A549 (cell line): ENCODE data around the gene CDC14A. TPM values are rescaled to one million over a fixed set of nuclear protein-coding genes. Genes with fewer than 3 reads are reported as not detected.

Experiments used
- ATAC-seq, 2 experiments: fragments of 200-7000 bp in 1 of 2; fragments of >200 bp in 1 of 2; cut with Nextera tagmentation in 1 of 2; cut with Tn5 transposase in 1 of 2; 3 replicates each; pipeline versions ENCODE4 v1.8.0 to v1.9.1; 2018 to 2020; ENCODE audit warnings: mild to moderate bottlenecking in 1 of 2, moderate library complexity in 1 of 2
- CTCF ChIA-PET: fragments of 300-600 bp; sonication (Branson Sonifier 250); formaldehyde crosslinking; extraction: SDS; loops from one replicate; lab custom pipeline; 2021; ENCODE audit warnings: antibody characterized with exemption, inconsistent platforms; lab: Yijun Ruan, JAX
- POLR2A ChIA-PET: fragments of 350-600 bp; formaldehyde crosslinking; extraction: SDS; loops from one replicate; lab custom pipeline; 2021; ENCODE audit warnings: antibody characterized with exemption, inconsistent platforms; lab: Yijun Ruan, JAX
- DNase-seq, 2 experiments: peaks; one replicate each; pipeline versions ENCODE4 v3.0.0 to v3.0.0-alpha.2; 2011 to 2016; ENCODE audit warnings: low read depth in 1 of 2, low spot score in 1 of 2
- FAIRE-seq: peaks from 2 replicates; lab custom pipeline; 2011; peaks lifted over from hg19 to GRCh38; lab: Jason Lieb, UNC
- H3K27ac ChIP-seq, 2 experiments: fragments of >200 bp; sonication (Bioruptor Twin); formaldehyde crosslinking; 3 replicates each; pipeline ENCODE4 v1.5.1; 2016 to 2017
- H3K4me1 ChIP-seq: fragments of >200 bp; sonication (Bioruptor Twin); formaldehyde crosslinking; 3 replicates; pipeline ENCODE4 v1.6.1; 2016
- H3K4me2 ChIP-seq: fragments of >200 bp; sonication (Bioruptor Twin); formaldehyde crosslinking; 3 replicates; pipeline ENCODE4 v1.6.1; 2016
- H3K4me3 ChIP-seq: fragments of >200 bp; sonication (Bioruptor Twin); formaldehyde crosslinking; 3 replicates; pipeline ENCODE4 v1.5.1; 2016
- H3K9me3 ChIP-seq: fragments of >200 bp; sonication (Bioruptor Twin); formaldehyde crosslinking; 3 replicates; pipeline ENCODE4 v1.6.1; 2016
- BCL3 ChIP-seq: fragments of >200 bp; sonication (Bioruptor Twin); formaldehyde crosslinking; IDR thresholded peaks from 3 replicates; pipeline ENCODE4 v1.6.1; 2016
- CBX2 ChIP-seq: fragments of 200-600 bp; sonication (generic); IDR thresholded peaks from 2 replicates; pipeline ENCODE4 v1.6.1; 2016; ENCODE audit warnings: low read depth, mild to moderate bottlenecking, borderline replicate concordance
- CEBPB ChIP-seq, 2 experiments: fragments of >200 bp in 1 of 2; sonication (Bioruptor Twin) in 1 of 2; formaldehyde crosslinking in 1 of 2; IDR thresholded peaks; 2 replicates each; pipeline ENCODE4 v1.6.1; 2012 to 2016
- EHF ChIP-seq: fragments of 250-450 bp; sonication (Bioruptor Pico); IDR thresholded peaks from 2 replicates; pipeline ENCODE4 v1.5.0; 2020; ENCODE audit warnings: mild to moderate bottlenecking
- ESRRA ChIP-seq: fragments of 150-350 bp; IDR thresholded peaks from 2 replicates; pipeline ENCODE4 v1.6.1; 2014; ENCODE audit warnings: mild to moderate bottlenecking, low read length, borderline replicate concordance
- FOSB ChIP-seq: fragments of 250-450 bp; sonication (Bioruptor Pico); IDR thresholded peaks from 2 replicates; pipeline ENCODE4 v1.5.0; 2020; ENCODE audit warnings: mild to moderate bottlenecking, moderate library complexity
- FOXS1 ChIP-seq: fragments of 250-450 bp; sonication (Bioruptor Pico); IDR thresholded peaks from 2 replicates; pipeline ENCODE4 v1.5.0; 2020; ENCODE audit warnings: mild to moderate bottlenecking, moderate library complexity
- HMGXB4 ChIP-seq: fragments of 250-450 bp; sonication (Bioruptor Pico); IDR thresholded peaks from 2 replicates; pipeline ENCODE4 v1.5.0; 2021; ENCODE audit warnings: mild to moderate bottlenecking, moderate library complexity, borderline replicate concordance
- HOXB13 ChIP-seq: fragments of 250-450 bp; sonication (Bioruptor Pico); IDR thresholded peaks from 2 replicates; pipeline ENCODE4 v1.5.0; 2020; ENCODE audit warnings: low read depth, mild to moderate bottlenecking, moderate library complexity
- JUN ChIP-seq, 2 experiments: fragments of >200 bp; sonication (Bioruptor Twin); formaldehyde crosslinking; IDR thresholded peaks; 2 replicates in 1 of 2; 3 replicates in 1 of 2; pipeline ENCODE4 v1.6.1; 2016 to 2017
- KDM5A ChIP-seq: fragments of 200-600 bp; sonication (generic); IDR thresholded peaks from 2 replicates; pipeline ENCODE4 v1.6.1; 2016; ENCODE audit warnings: antibody characterized with exemption, mild to moderate bottlenecking
- MYC ChIP-seq: IDR thresholded peaks from 2 replicates; pipeline ENCODE4 v1.6.1; 2012; ENCODE audit warnings: mild to moderate bottlenecking, inconsistent platforms, low read length, improper control_type of control experiment, borderline replicate concordance
- NFE2L2 ChIP-seq: fragments of 150-350 bp; conservative IDR thresholded peaks from 2 replicates; pipeline ENCODE4 v1.6.1; 2014; ENCODE audit warnings: low read length
- NR3C1 ChIP-seq: fragments of >200 bp; sonication (Bioruptor Twin); formaldehyde crosslinking; IDR thresholded peaks from 3 replicates; pipeline ENCODE4 v1.6.1; 2017
- PHF8 ChIP-seq: fragments of 200-600 bp; sonication (generic); IDR thresholded peaks from 2 replicates; pipeline ENCODE4 v1.6.1; 2016; ENCODE audit warnings: low read depth, mild to moderate bottlenecking, antibody characterized with exemption, moderate library complexity, borderline replicate concordance
- POLR2A ChIP-seq: IDR thresholded peaks from 2 replicates; pipeline ENCODE4 v1.6.1; 2012; ENCODE audit warnings: mild to moderate bottlenecking, low read length
- POLR2AphosphoS2 ChIP-seq: conservative IDR thresholded peaks from 2 replicates; pipeline ENCODE4 v1.6.1; 2012; ENCODE audit warnings: low read length, improper control_type of control experiment, inconsistent platforms
- RFX5 ChIP-seq: fragments of 450-650 bp; IDR thresholded peaks from 2 replicates; pipeline ENCODE4 v1.7.1; 2014; ENCODE audit warnings: antibody characterized with exemption, mild to moderate bottlenecking, moderate library complexity
- TFCP2L1 ChIP-seq: fragments of 250-450 bp; sonication (Bioruptor Pico); IDR thresholded peaks from 2 replicates; pipeline ENCODE4 v1.5.0; 2021; ENCODE audit warnings: mild to moderate bottlenecking
- ZFP36 ChIP-seq: fragments of 450-650 bp; IDR thresholded peaks from 2 replicates; pipeline ENCODE4 v1.6.1; 2014; ENCODE audit warnings: borderline replicate concordance; ENCODE audit not compliant: partially characterized antibody
- WGBS: methylation state at CpG from one replicate; pipeline ENCODE4 v1.1.6; 2017; ENCODE audit errors: missing lambda C conversion rate; 5-methylcytosine and 5-hydroxymethylcytosine counted together
- polyA plus RNA-seq, 4 experiments: library from polyadenylated mRNA; depleted of rRNA in 3 of 4; stranded (reverse); fragments of >200 nt; fragmentation: RNase III in 1 of 4; extraction: RNeasy Plus Mini Kit Qiagen cat#74134 plus additional on column Dnase treatment in 1 of 4; gene quantifications; 2 replicates in 3 of 4; 3 replicates in 1 of 4; pipeline ENCODE4 v1.2.3, GENCODE V29; 2011 to 2017
- TF ChIP-seq, protein P1 (sequence below): fragments of >200 bp; sonication (Bioruptor Twin); formaldehyde crosslinking; IDR thresholded peaks from 2 replicates; pipeline ENCODE4 v1.6.1; 2016
- TF ChIP-seq, protein P2 (sequence below): IDR thresholded peaks from 2 replicates; pipeline ENCODE4 v1.6.1; 2012
- TF ChIP-seq, protein P3 (sequence below): fragments of 450-650 bp; IDR thresholded peaks from 2 replicates; pipeline ENCODE4 v1.6.1; 2014; ENCODE audit warnings: antibody characterized with exemption
- TF ChIP-seq, protein P4 (sequence below): IDR thresholded peaks from 2 replicates; pipeline ENCODE4 v1.6.1; 2012

CDC14A gene
- polyA plus RNA-seq, 2 of the 4 experiments (the other 2 are of a cell fraction) = 1.6 to 4.1 TPM

DNA sequence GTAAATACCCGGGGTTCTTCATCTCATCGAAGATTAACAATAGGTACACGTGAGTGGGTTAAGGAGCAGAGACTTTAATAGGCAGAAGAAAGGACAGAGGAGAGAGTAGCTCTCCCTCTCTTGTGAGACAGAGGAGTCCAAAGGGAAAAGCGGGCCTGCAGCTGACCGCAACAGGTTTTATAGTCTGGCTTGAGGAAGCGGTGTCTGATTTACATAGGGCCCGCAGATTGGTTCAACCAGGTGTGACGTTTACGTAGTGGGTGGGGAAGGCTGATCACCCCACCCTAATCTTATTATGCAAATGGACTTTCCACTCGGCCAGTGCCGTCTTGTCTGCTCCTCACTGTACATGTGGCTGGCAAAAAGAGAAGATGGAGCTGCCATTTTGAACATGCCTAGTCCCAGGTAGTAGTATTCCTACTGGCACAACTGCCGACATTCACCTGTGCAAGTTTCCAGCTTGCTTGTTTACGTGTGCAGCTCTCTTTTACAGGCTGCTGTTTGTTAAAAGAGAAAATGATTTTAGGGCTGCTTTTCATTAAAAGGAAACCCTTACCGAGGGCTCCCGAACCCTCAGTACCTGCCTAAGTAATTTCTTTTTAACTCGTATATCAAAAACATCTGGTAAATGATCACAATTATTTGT lies 10.6 kb downstream of the CDC14A start:
- Histone ChIP-seq H3K9me3 (no peaks in the 10 kb centered on the region), H3K4me3 (no peak overlapping the region), H3K27ac (no peak overlapping the region), H3K4me1 (no peaks in the 10 kb centered on the region), H3K4me2 (no peak overlapping the region)
- DNase-seq (no peak), FAIRE-seq (no peak), ATAC-seq (no peak)
- 91% methylated on average over 16 of the region's 16 CpGs for WGBS
- CTCF ChIA-PET = no interaction called here
- TF ChIP-seq, protein P1, sequence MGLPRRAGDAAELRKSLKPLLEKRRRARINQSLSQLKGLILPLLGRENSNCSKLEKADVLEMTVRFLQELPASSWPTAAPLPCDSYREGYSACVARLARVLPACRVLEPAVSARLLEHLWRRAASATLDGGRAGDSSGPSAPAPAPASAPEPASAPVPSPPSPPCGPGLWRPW = no peak
- no peak for TF ChIP-seq KDM5A
- TF ChIP-seq CBX2 = no peak
- TF ChIP-seq JUN (IDR thresholded peaks at IDR 0.05) = no peak
- no peak for TF ChIP-seq POLR2AphosphoS2
- TF ChIP-seq FOSB = no peak
- no peak for TF ChIP-seq CEBPB (IDR thresholded peaks at IDR 0.05)
- TF ChIP-seq TFCP2L1 (CRISPR knock-in tag) = no peak
- TF ChIP-seq PHF8 = no peak
- POLR2A ChIA-PET = no interaction called here

GRCh38 chr1:100363831-100364230 lies 11.5 kb downstream of the CDC14A start:
- Histone ChIP-seq H3K4me1 (no peaks in the 10 kb centered on the region), H3K4me2 (no peak overlapping the region), H3K4me3 (no peak overlapping the region), H3K9me3 (no peaks in the 10 kb centered on the region), H3K27ac (no peak overlapping the region)
- ChIA-PET CTCF (interaction anchor here (0.6 kb wide), 1 partner anchor 177 kb away, joined by 3 read pairs; no protein-coding TSS in a partner anchor), POLR2A (no interaction called here)
- WGBS = 82% methylated on average over 4 of the region's 4 CpGs
- ATAC-seq = no peak
- FAIRE-seq = no peak
- DNase-seq = no peak
- TF ChIP-seq FOSB = no peak
- TF ChIP-seq, protein P2, sequence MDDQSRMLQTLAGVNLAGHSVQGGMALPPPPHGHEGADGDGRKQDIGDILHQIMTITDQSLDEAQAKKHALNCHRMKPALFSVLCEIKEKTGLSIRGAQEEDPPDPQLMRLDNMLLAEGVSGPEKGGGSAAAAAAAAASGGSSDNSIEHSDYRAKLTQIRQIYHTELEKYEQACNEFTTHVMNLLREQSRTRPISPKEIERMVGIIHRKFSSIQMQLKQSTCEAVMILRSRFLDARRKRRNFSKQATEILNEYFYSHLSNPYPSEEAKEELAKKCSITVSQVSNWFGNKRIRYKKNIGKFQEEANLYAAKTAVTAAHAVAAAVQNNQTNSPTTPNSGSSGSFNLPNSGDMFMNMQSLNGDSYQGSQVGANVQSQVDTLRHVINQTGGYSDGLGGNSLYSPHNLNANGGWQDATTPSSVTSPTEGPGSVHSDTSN = no peak
- TF ChIP-seq RFX5 = no peak
- TF ChIP-seq ZFP36 = no peak
- TF ChIP-seq NR3C1 = no peak
- no peak for TF ChIP-seq NFE2L2
- no peak for TF ChIP-seq POLR2A
- TF ChIP-seq, protein P3, sequence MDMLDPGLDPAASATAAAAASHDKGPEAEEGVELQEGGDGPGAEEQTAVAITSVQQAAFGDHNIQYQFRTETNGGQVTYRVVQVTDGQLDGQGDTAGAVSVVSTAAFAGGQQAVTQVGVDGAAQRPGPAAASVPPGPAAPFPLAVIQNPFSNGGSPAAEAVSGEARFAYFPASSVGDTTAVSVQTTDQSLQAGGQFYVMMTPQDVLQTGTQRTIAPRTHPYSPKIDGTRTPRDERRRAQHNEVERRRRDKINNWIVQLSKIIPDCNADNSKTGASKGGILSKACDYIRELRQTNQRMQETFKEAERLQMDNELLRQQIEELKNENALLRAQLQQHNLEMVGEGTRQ = no peak
- TF ChIP-seq HOXB13 = no peak
- TF ChIP-seq, protein P4, sequence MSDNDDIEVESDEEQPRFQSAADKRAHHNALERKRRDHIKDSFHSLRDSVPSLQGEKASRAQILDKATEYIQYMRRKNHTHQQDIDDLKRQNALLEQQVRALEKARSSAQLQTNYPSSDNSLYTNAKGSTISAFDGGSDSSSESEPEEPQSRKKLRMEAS = no peak
- no peak for TF ChIP-seq ESRRA
- no peak for TF ChIP-seq EHF (CRISPR knock-in tag)
- TF ChIP-seq TFCP2L1 (CRISPR knock-in tag) = no peak
- TF ChIP-seq BCL3 = no peak
- TF ChIP-seq FOXS1 = no peak
- TF ChIP-seq HMGXB4 (CRISPR knock-in tag) = no peak
- no peak for TF ChIP-seq MYC
